Panc1 (cell line): Measurements from ENCODE around the gene CFHR2. TPM values are rescaled to one million over a fixed set of nuclear protein-coding genes. Genes with fewer than 3 reads are reported as not detected.

ENCODE experiments used
- ATAC-seq: fragments of 200-7000 bp; cut with Tn5 transposase; 2 replicates; pipeline ENCODE4 v1.9.1; 2020; ENCODE audit warnings: mild to moderate bottlenecking, moderate library complexity
- BruUV-seq: library from RNA; stranded (reverse); fragments of 400-500 nt; replicated peaks from 2 replicates; lab custom pipeline; 2021; lab: Mats Ljungman, UMichigan
- CTCF ChIA-PET: fragments of 300-600 bp; sonication (Branson Sonifier 250); formaldehyde crosslinking; loops from one replicate; lab custom pipeline; 2022; ENCODE audit warnings: antibody characterized with exemption; lab: Charles Lee
- POLR2A ChIA-PET: fragments of 300-600 bp; sonication (Branson Sonifier 250); formaldehyde crosslinking; loops from one replicate; lab custom pipeline; 2022; ENCODE audit warnings: antibody characterized with exemption; lab: Charles Lee
- DNase-seq: peaks from one replicate; pipeline ENCODE4 v3.0.0-alpha.2; 2010; ENCODE audit warnings: low read depth, low spot score
- H3K27ac ChIP-seq: 2 replicates; pipeline ENCODE4 v1.5.1; 2011; ENCODE audit warnings: mild to moderate bottlenecking, low read length, inconsistent platforms
- H3K27me3 ChIP-seq: fragments of 200-500 bp; sonication (Bioruptor generic); 2 replicates; pipeline ENCODE4 v1.6.0; 2014; ENCODE audit warnings: low read length, inconsistent platforms; ENCODE audit not compliant: control insufficient read depth, insufficient read depth
- H3K36me3 ChIP-seq: fragments of 200-500 bp; sonication (Bioruptor generic); 2 replicates; pipeline ENCODE4 v1.5.1; 2014; ENCODE audit warnings: inconsistent platforms, mild to moderate bottlenecking, low read length, moderate library complexity; ENCODE audit not compliant: control insufficient read depth, insufficient read depth
- H3K4me1 ChIP-seq: 2 replicates; pipeline ENCODE4 v1.5.1; 2011; ENCODE audit warnings: inconsistent platforms, mild to moderate bottlenecking, low read length, moderate library complexity; ENCODE audit not compliant: control insufficient read depth, insufficient read depth
- H3K4me3 ChIP-seq, 2 experiments: 2 replicates each; pipeline ENCODE4 v1.5.1; 2011 to 2012; ENCODE audit warnings: low read depth in 2 of 2, low read length in 2 of 2, mild to moderate bottlenecking in 2 of 2, inconsistent platforms in 1 of 2, moderate library complexity in 1 of 2
- H3K9me3 ChIP-seq: fragments of 200-500 bp; sonication (Bioruptor generic); 2 replicates; pipeline ENCODE4 v1.5.1; 2014; ENCODE audit warnings: low read depth, mild to moderate bottlenecking, inconsistent platforms, low read length, moderate library complexity; ENCODE audit not compliant: control insufficient read depth, insufficient read depth
- CTCF ChIP-seq: fragments of 450-650 bp; IDR thresholded peaks from 2 replicates; pipeline ENCODE4 v1.5.1; 2017; ENCODE audit warnings: mild to moderate bottlenecking
- POLR2AphosphoS5 ChIP-seq: IDR thresholded peaks from 2 replicates; pipeline ENCODE4 v1.6.1; 2012; ENCODE audit warnings: mild to moderate bottlenecking, low read depth, low read length, moderate library complexity
- REST ChIP-seq, 2 experiments: IDR thresholded peaks; 2 replicates each; pipeline ENCODE4 v1.6.1; 2011 to 2012; ENCODE audit warnings: low read depth in 2 of 2, control low read depth in 1 of 2, low read length in 1 of 2, mild to moderate bottlenecking in 1 of 2, moderate library complexity in 1 of 2; ENCODE audit not compliant: insufficient read depth in 1 of 2
- SIN3A ChIP-seq: IDR thresholded peaks from 2 replicates; pipeline ENCODE4 v1.6.1; 2012; ENCODE audit warnings: low read depth, mild to moderate bottlenecking, low read length, moderate library complexity, borderline replicate concordance; ENCODE audit not compliant: insufficient read depth
- TCF7L2 ChIP-seq: IDR thresholded peaks from 2 replicates; pipeline ENCODE4 v1.6.1; 2011; ENCODE audit warnings: mild to moderate bottlenecking, low read depth, low read length, inconsistent platforms
- in situ Hi-C: cut with HindIII; loops from 2 replicates; pipeline ENCODE4 v1.10.0; 2016; ENCODE audit warnings: low sequenced_read_pairs, low pct_unique_long_range_greater_than_20kb
- intact Hi-C: fragments of 100-400 bp; cut with micrococcal nuclease; formaldehyde crosslinking; loops from one replicate; pipeline ENCODE4 v1.10.0; 2022; ENCODE audit not compliant: unreplicated experiment
- total RNA-seq: library from RNA; stranded (reverse); gene quantifications from one replicate; pipeline ENCODE4 v1.2.1, GENCODE V29; 2021; ENCODE audit not compliant: unreplicated experiment

The CFHR2 gene
- total RNA-seq, 1 experiment from 2014 or later, result not detected

- no peak overlapping the region for H3K4me3 ChIP-seq
- POLR2A ChIA-PET, result no interaction called here
- no TSS peak for BruUV-seq
- no peak for DNase-seq
- TF ChIP-seq TCF7L2 (no peak), SIN3A (no peak), CTCF (no peak), POLR2AphosphoS5 (no peak), REST (IDR thresholded peaks at IDR 0.05; ENCODE audit: insufficient read depth in 1 of 2, low read depth in 2 of 2, low read length in 1 of 2) (no peak)
- H3K27ac ChIP-seq, result no peak overlapping the region
- H3K27me3 ChIP-seq, result no peaks in the 10 kb centered on the region
- no peak for ATAC-seq
- H3K9me3 ChIP-seq, result no peaks in the 10 kb centered on the region
- intact Hi-C loops (no loop called here), in situ Hi-C loops (no loop called here)
- no peaks in the 10 kb centered on the region for H3K4me1 ChIP-seq
- CTCF ChIA-PET, result no interaction called here
- no peaks in the 10 kb centered on the region for H3K36me3 ChIP-seq
These were observed 58.3 kb downstream of the CFHR2 start for GRCh38 chr1:197001828-197002227.

GRCh38 chr1:197003132-197003531 lies 59.6 kb downstream of the CFHR2 start:
- Histone ChIP-seq H3K27ac (no peak overlapping the region), H3K4me1 (no peaks in the 10 kb centered on the region), H3K9me3 (no peaks in the 10 kb centered on the region), H3K4me3 (no peak overlapping the region), H3K27me3 (no peaks in the 10 kb centered on the region), H3K36me3 (no peaks in the 10 kb centered on the region)
- ChIA-PET POLR2A (interaction anchor here (0.7 kb wide), 1 partner anchor 269 kb away, joined by 3 read pairs; no protein-coding TSS in a partner anchor), CTCF (no interaction called here)
- TF ChIP-seq CTCF, result no peak
- TF ChIP-seq REST (IDR thresholded peaks at IDR 0.05; ENCODE audit: insufficient read depth in 1 of 2, low read depth in 2 of 2, low read length in 1 of 2), result no peak
- no peak for TF ChIP-seq TCF7L2
- TF ChIP-seq SIN3A, result no peak
- no peak for TF ChIP-seq POLR2AphosphoS5
- no TSS peak for BruUV-seq
- no peak for ATAC-seq
- in situ Hi-C loops, result no loop called here
- DNase-seq, result no peak
- intact Hi-C loops, result no loop called here
